K562 (cell line): Measurements from ENCODE around the gene TOM1. TPM values are rescaled to one million over a fixed set of nuclear protein-coding genes. Genes with fewer than 3 reads are reported as not detected.

Experiments used
- ATAC-seq: fragments of 200-7000 bp; cut with Tn5 transposase; 3 replicates; pipeline ENCODE4 v1.9.1; 2020; ENCODE audit warnings: moderate library complexity
- BruUV-seq: library from RNA; stranded (reverse); fragments of 400-500 nt; replicated peaks from 2 replicates; lab custom pipeline; 2021; lab: Mats Ljungman, UMichigan
- CTCF ChIA-PET: fragments of 300-600 bp; formaldehyde crosslinking; extraction: SDS; loops from one replicate; lab custom pipeline; 2021; ENCODE audit warnings: low intra/inter-chr PET ratio; lab: Yijun Ruan, JAX
- POLR2A ChIA-PET: fragments of 300-600, 350-650 bp; sonication (Branson Sonifier 250); formaldehyde crosslinking; extraction: SDS; loops from one replicate; lab custom pipeline; 2021; ENCODE audit warnings: antibody characterized with exemption, inconsistent platforms; lab: Yijun Ruan, JAX
- DNase-seq, 4 experiments: peaks; one replicate each; pipeline versions ENCODE4 v3.0.0 to v3.0.0-alpha.2; 2011 to 2018; ENCODE audit warnings: low spot score in 3 of 4, mixed read lengths in 3 of 4; ENCODE audit errors: extremely low read depth in 1 of 4
- FAIRE-seq: peaks from 2 replicates; lab custom pipeline; 2011; peaks lifted over from hg19 to GRCh38; lab: Jason Lieb, UNC
- H2AFZ ChIP-seq: 2 replicates; pipeline ENCODE4 v1.6.0; 2011; ENCODE audit warnings: low read depth, low read length, control low read depth, inconsistent platforms
- H3K27ac ChIP-seq: fragments of 200-600 bp; 3 replicates; pipeline ENCODE4 v1.8.0; 2011; ENCODE audit warnings: low read depth, mild to moderate bottlenecking, control low read depth, inconsistent platforms, low read length, moderate library complexity, mixed read lengths; ENCODE audit errors: extremely low read depth
- H3K27me3 ChIP-seq, 2 experiments: fragments of 300-600 bp in 1 of 2; 2 replicates in 1 of 2; 3 replicates in 1 of 2; pipeline versions ENCODE4 v1.6.0 to v1.8.0; 2011; ENCODE audit warnings: inconsistent platforms in 2 of 2, low read length in 2 of 2, mild to moderate bottlenecking in 1 of 2, mixed read lengths in 1 of 2, moderate library complexity in 1 of 2; ENCODE audit not compliant: control insufficient read depth in 2 of 2, insufficient read depth in 2 of 2
- H3K36me3 ChIP-seq: fragments of 300-600 bp; 3 replicates; pipeline ENCODE4 v1.8.0; 2011; ENCODE audit warnings: mild to moderate bottlenecking, low read length, inconsistent platforms; ENCODE audit not compliant: control insufficient read depth, insufficient read depth
- H3K4me1 ChIP-seq, 2 experiments: fragments of 200-600 bp in 1 of 2; replicated peaks in 1 of 2; 2 replicates in 1 of 2; 3 replicates in 1 of 2; pipeline versions ENCODE4 v1.5.1 to v1.8.0; 2011; ENCODE audit warnings: inconsistent platforms in 2 of 2, low read length in 2 of 2, mild to moderate bottlenecking in 1 of 2, mixed read lengths in 1 of 2, moderate library complexity in 1 of 2; ENCODE audit not compliant: control insufficient read depth in 2 of 2, insufficient read depth in 2 of 2
- H3K4me2 ChIP-seq: 2 replicates; pipeline ENCODE4 v1.6.1; 2011; ENCODE audit warnings: low read length, control low read depth, inconsistent platforms, mixed read lengths; ENCODE audit not compliant: insufficient read depth
- H3K4me3 ChIP-seq: fragments of 200-600 bp; sonication (generic), shearing (Covaris generic); 2 replicates; pipeline ENCODE4 v1.5.1; 2016; ENCODE audit warnings: control low read depth, inconsistent platforms
- H3K79me2 ChIP-seq: fragments of 200-600 bp; 3 replicates; pipeline ENCODE4 v1.8.0; 2011; ENCODE audit warnings: low read length, inconsistent platforms; ENCODE audit not compliant: control insufficient read depth, insufficient read depth
- H3K9ac ChIP-seq, 2 experiments: 2 replicates each; pipeline versions ENCODE4 v1.6.0 to v1.6.1; 2011; ENCODE audit warnings: low read depth in 2 of 2, low read length in 2 of 2, control low read depth in 1 of 2, inconsistent platforms in 1 of 2, mild to moderate bottlenecking in 1 of 2, mixed read lengths in 1 of 2; ENCODE audit not compliant: insufficient read depth in 1 of 2
- H3K9me1 ChIP-seq: one replicate; pipeline ENCODE4 v1.6.0; 2011; ENCODE audit warnings: inconsistent platforms, mild to moderate bottlenecking, low read length, moderate library complexity; ENCODE audit not compliant: control insufficient read depth, insufficient read depth
- H3K9me3 ChIP-seq: replicated peaks from 2 replicates; pipeline ENCODE4 v1.5.1; 2011; ENCODE audit warnings: low read depth, low read length, inconsistent platforms; ENCODE audit not compliant: control insufficient read depth, insufficient read depth
- H4K20me1 ChIP-seq: replicated peaks from 2 replicates; pipeline ENCODE4 v1.6.1; 2011; ENCODE audit warnings: low read length, inconsistent platforms, mixed read lengths; ENCODE audit not compliant: control insufficient read depth, insufficient read depth
- ATF1 ChIP-seq, 2 experiments: fragments of 450-650 bp in 1 of 2; IDR thresholded peaks; 2 replicates each; pipeline ENCODE4 v1.6.1; 2016; ENCODE audit warnings: missing compliant biosample characterization in 1 of 2, missing genetic modification characterization in 1 of 2
- CCNT2 ChIP-seq: IDR thresholded peaks from 2 replicates; pipeline ENCODE4 v1.6.1; 2011; ENCODE audit warnings: borderline replicate concordance, low read depth, mild to moderate bottlenecking, moderate library complexity, mixed read lengths, low read length; ENCODE audit not compliant: insufficient read length; ENCODE audit errors: extremely low read depth
- CHD1 ChIP-seq: fragments of 200-600 bp; sonication (generic); IDR thresholded peaks from one replicate; pipeline ENCODE4 v1.6.1; 2012; ENCODE audit warnings: mild to moderate bottlenecking, moderate library complexity, low read length, inconsistent platforms
- DIDO1 ChIP-seq: fragments of 450-650 bp; IDR thresholded peaks from 2 replicates; pipeline ENCODE4 v1.6.1; 2016; ENCODE audit warnings: low read depth, missing biosample characterization, missing genetic modification characterization
- ETS1 ChIP-seq: conservative IDR thresholded peaks from 2 replicates; pipeline ENCODE4 v1.6.1; 2011; ENCODE audit warnings: low read depth, mild to moderate bottlenecking, low read length; ENCODE audit not compliant: control insufficient read depth
- IRF1 ChIP-seq: sonication (generic); formaldehyde crosslinking; IDR thresholded peaks from 2 replicates; pipeline ENCODE4 v1.8.0; 2022; ENCODE audit warnings: missing genetic modification reagents, mild to moderate bottlenecking, borderline replicate concordance
- JUND ChIP-seq, 2 experiments: IDR thresholded peaks; 2 replicates in 1 of 2; 3 replicates in 1 of 2; pipeline ENCODE4 v1.6.1; 2011; ENCODE audit warnings: borderline replicate concordance in 2 of 2, low read depth in 2 of 2, low read length in 2 of 2, improper control_type of control experiment in 1 of 2, missing biosample characterization in 1 of 2, missing genetic modification characterization in 1 of 2, missing genetic modification reagents in 1 of 2
- KAT7 ChIP-seq: sonication (generic); formaldehyde crosslinking; IDR thresholded peaks from 2 replicates; pipeline ENCODE4 v1.8.0; 2022; ENCODE audit warnings: missing genetic modification reagents, mild to moderate bottlenecking, borderline replicate concordance
- POLR2G ChIP-seq: fragments of 200-400 bp; formaldehyde crosslinking; IDR thresholded peaks from 2 replicates; pipeline ENCODE4 v1.6.1; 2017; ENCODE audit warnings: low read depth, mild to moderate bottlenecking, antibody characterized with exemption, low read length, moderate library complexity
- RBFOX2 ChIP-seq: fragments of 200-400 bp; formaldehyde crosslinking; IDR thresholded peaks from 2 replicates; pipeline ENCODE4 v1.6.1; 2017; ENCODE audit warnings: low read depth, mild to moderate bottlenecking, low read length, moderate library complexity
- RCOR1 ChIP-seq, 2 experiments: IDR thresholded peaks; 2 replicates each; pipeline ENCODE4 v1.6.1; 2012; ENCODE audit warnings: low read depth in 2 of 2, low read length in 2 of 2, borderline replicate concordance in 1 of 2, improper control_type of control experiment in 1 of 2
- RNF2 ChIP-seq: sonication (generic); IDR thresholded peaks from 2 replicates; pipeline ENCODE4 v1.6.1; 2016
- TAF9B ChIP-seq: fragments of 450-650 bp; IDR thresholded peaks from 2 replicates; pipeline ENCODE4 v1.6.1; 2018; ENCODE audit warnings: mild to moderate bottlenecking; ENCODE audit not compliant: partially characterized antibody
- XRCC3 ChIP-seq: fragments of 450-650 bp; IDR thresholded peaks from 2 replicates; pipeline ENCODE4 v1.6.1; 2017; ENCODE audit warnings: mild to moderate bottlenecking, moderate library complexity
- ZBTB17 ChIP-seq: fragments of 450-650 bp; formaldehyde crosslinking; IDR thresholded peaks from 2 replicates; pipeline ENCODE4 v1.4.0; 2020; ENCODE audit warnings: mild to moderate bottlenecking
- ZNF174 ChIP-seq: fragments of 250-450 bp; sonication (Bioruptor Pico); IDR thresholded peaks from 2 replicates; pipeline ENCODE4 v1.4.0; 2020; ENCODE audit warnings: mild to moderate bottlenecking
- WGBS: fragments of 100-300 bp; shearing (Covaris generic); methylation state at CpG from one replicate; pipeline ENCODE4 v1.1.6; 2016; ENCODE audit warnings: low coverage, mixed read lengths; ENCODE audit not compliant: insufficient coverage; ENCODE audit errors: missing lambda C conversion rate; 5-methylcytosine and 5-hydroxymethylcytosine counted together
- in situ Hi-C: fragments of 300-500 bp; cut with MboI; formaldehyde crosslinking; loops from 4 replicates; pipeline ENCODE4 v1.15.0; 2018; ENCODE audit warnings: inconsistent platforms, mixed read lengths
- intact Hi-C: fragments of 100-400 bp; cut with micrococcal nuclease; formaldehyde crosslinking; loops from 2 replicates; pipeline ENCODE4 v1.14.2; 2022
- polyA plus RNA-seq, 8 experiments: library from polyadenylated mRNA; depleted of rRNA in 4 of 8; stranded (reverse) in 5 of 8; unstranded in 3 of 8; fragments of >200 nt; fragmentation: Nextera tagmentation in 2 of 8; fragmentation: Illumina TruSeq in 1 of 8; extraction: Ambion mirVana in 2 of 8; extraction: Trizol in 1 of 8; gene quantifications; 2 replicates each; pipeline versions ENCODE4 v1.2.1 to v1.2.3, GENCODE V29; 2011 to 2014; ENCODE audit warnings: inconsistent platforms in 1 of 8, missing spikeins in 1 of 8
- total RNA-seq, 7 experiments: library from RNA; depleted of rRNA in 6 of 7; stranded (reverse); fragments of >200 nt in 6 of 7; fragmentation: Illumina TruSeq in 2 of 7; extraction: Trizol in 2 of 7; gene quantifications; 2 replicates each; pipeline versions ENCODE4 v1.2.1 to v1.2.3, GENCODE V29; 2011 to 2021; ENCODE audit warnings: low replicate concordance in 1 of 7

Gene TOM1
- total and polyA plus RNA-seq, 9 of the 15 experiments (the other 6 are each of a cell fraction or from before 2014, with no cell fraction given), result 0.64 to 20.6 (median 12.0) TPM

GRCh38 chr22:35257321-35258190 is 42.1 kb upstream of the TOM1 start, which contains the start of gene HMGXB4:
HMGXB4 (plus strand) TSS chr22:35257493; CDS start chr22:35262391, 4,898 bp downstream.
- CTCF ChIA-PET, result no interaction called here
- BruUV-seq, result no TSS peak
- TF ChIP-seq XRCC3 (no peak), CHD1 (peak; percentile 90), ATF1 (CRISPR knock-in tag; IDR thresholded peaks at IDR 0.05) (no peak), ATF1 (tag; IDR thresholded peaks at IDR 0.05) (peak; percentile 38; the same call in 1 of the 2 replicates), ZNF174 (CRISPR knock-in tag) (no peak), RBFOX2 (peak; percentile 88), POLR2G (peak; percentile 86), KAT7 (CRISPR knock-in tag) (0 out of 2 replicates have a peak, but pooled peaks have one; percentile 28), RCOR1 (IDR thresholded peaks at IDR 0.05; ENCODE audit: borderline replicate concordance in 1 of 2, low read depth in 2 of 2, low read length in 2 of 2) (peak in 1 of 2 experiments; percentile 66; a peak in 1 of 4 replicates), ETS1 (peak; percentile 62; the same call in 1 of the 2 replicates), CCNT2 (peak; percentile 35), DIDO1 (tag) (peak; percentile 62), ZBTB17 (peak; percentile 99), TAF9B (peak; percentile 65), JUND (IDR thresholded peaks at IDR 0.05; ENCODE audit: borderline replicate concordance, low read depth, low read length) (peak; percentile 58; the same call in 1 of the 2 replicates), JUND (tag; IDR thresholded peaks at IDR 0.05; ENCODE audit: borderline replicate concordance, low read depth, low read length) (no peak), RNF2 (0 out of 2 replicates have a peak, but pooled peaks have one; percentile 38), IRF1 (CRISPR knock-in tag) (no peak)

More at GRCh38 chr22:35257321-35258190, 42.1 kb upstream of the TOM1 start, which contains the start of gene HMGXB4:
- peak within 1 kb of the TSS; percentile 82 for H3K4me3 ChIP-seq
- peak; percentile 83 for FAIRE-seq
- H3K9ac ChIP-seq, result peak within 1 kb of the TSS; percentile 81 to 96
- H3K9me3 ChIP-seq, result no peaks in the 10 kb centered on the region
- H3K4me1 ChIP-seq, result peaks cover 6 to 7% of the 10 kb centered on the region in 2 experiments; a peak in 3 of 5 replicates
- H4K20me1 ChIP-seq, result no peaks in the 10 kb centered on the region
- H2AFZ ChIP-seq, result peak within 1 kb of the TSS; percentile 98
- POLR2A ChIA-PET, result interaction anchor here (0.6 to 3.0 kb wide), 6 partner anchors 9 to 251 kb away, joined by 3 to 9 read pairs (median 4); no protein-coding TSS in a partner anchor
- H3K36me3 ChIP-seq, result peaks cover 28% of the 10 kb centered on the region
- intact Hi-C loops (no loop called here), in situ Hi-C loops (no loop called here)
- peak; percentile 93 for ATAC-seq
- DNase-seq, result peak; percentile 86 to 89 (median 88)
- no peaks in the 10 kb centered on the region for H3K27me3 ChIP-seq
- H3K4me2 ChIP-seq, result peak within 1 kb of the TSS; percentile 88
- H3K27ac ChIP-seq, result peak within 1 kb of the TSS; percentile 90
- under 1% methylated on average over 19 of the region's 84 CpGs for WGBS
- H3K79me2 ChIP-seq, result peaks cover 51% of the 10 kb centered on the region
- H3K9me1 ChIP-seq, result no peaks in the 10 kb centered on the region
